ENCODE measurements around the gene FAM24B. TPM values are rescaled to one million over a fixed set of nuclear protein-coding genes. Genes with fewer than 3 reads are reported as not detected.

Gene FAM24B
- total and polyA plus RNA-seq, 5 donors from 2014 or later = 5.5 to 17.2 (median 10.6) TPM

DNA sequence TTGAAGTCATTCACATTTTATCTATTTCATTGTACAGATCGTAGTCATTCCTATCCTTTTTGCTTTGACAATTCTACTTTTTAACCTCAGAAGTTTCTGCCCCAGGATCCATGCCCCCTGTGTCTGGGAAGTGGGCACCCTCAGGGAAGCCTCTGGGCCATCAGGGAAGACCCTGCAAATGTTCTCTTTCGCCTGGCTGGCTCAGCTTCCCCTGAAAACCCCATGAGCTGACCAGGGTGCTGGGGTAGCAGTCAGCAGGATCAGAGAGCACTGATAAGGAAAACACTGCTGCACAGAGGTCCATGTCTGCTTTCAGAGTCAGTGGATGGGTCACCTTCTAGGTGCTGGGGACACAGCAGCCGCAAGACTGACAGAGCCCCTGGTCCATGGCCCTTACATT is 57.6 kb downstream of the FAM24B start:
- ATAC-seq (ENCODE audit: low read depth in 2 of 2) (no peak), DNase-seq (no peak)
- Histone ChIP-seq H3K4me1 (ENCODE audit: control insufficient read depth, insufficient read depth, low read length, poor library complexity, severe bottlenecking) (no peaks in the 10 kb centered on the region), H3K9me3 (ENCODE audit: control insufficient read depth in 2 of 2, low read length in 2 of 2) (no peaks in the 10 kb centered on the region), H3K27me3 (ENCODE audit: control insufficient read depth, insufficient read depth, low read length) (peaks cover 18% of the 10 kb centered on the region), H3K36me3 (ENCODE audit: control insufficient read depth, insufficient read depth, low read length) (no peaks in the 10 kb centered on the region), H3K4me3 (ENCODE audit: low read depth, low read length) (no peak overlapping the region), H3K27ac (ENCODE audit: insufficient read depth, low read length, poor library complexity, severe bottlenecking) (no peak overlapping the region)
- H3K4me1 Mint-ChIP-seq = no peaks in the 10 kb centered on the region
- H3K27me3 Mint-ChIP-seq = peaks cover 31% of the 10 kb centered on the region
- no peaks in the 10 kb centered on the region for H3K36me3 Mint-ChIP-seq
- no peak overlapping the region for H3K27ac Mint-ChIP-seq
- H3K4me3 Mint-ChIP-seq = no peak overlapping the region
- H3K9me3 Mint-ChIP-seq = peaks cover 0 to 2% (median 0%) of the 10 kb centered on the region in 7 donors

DNA sequence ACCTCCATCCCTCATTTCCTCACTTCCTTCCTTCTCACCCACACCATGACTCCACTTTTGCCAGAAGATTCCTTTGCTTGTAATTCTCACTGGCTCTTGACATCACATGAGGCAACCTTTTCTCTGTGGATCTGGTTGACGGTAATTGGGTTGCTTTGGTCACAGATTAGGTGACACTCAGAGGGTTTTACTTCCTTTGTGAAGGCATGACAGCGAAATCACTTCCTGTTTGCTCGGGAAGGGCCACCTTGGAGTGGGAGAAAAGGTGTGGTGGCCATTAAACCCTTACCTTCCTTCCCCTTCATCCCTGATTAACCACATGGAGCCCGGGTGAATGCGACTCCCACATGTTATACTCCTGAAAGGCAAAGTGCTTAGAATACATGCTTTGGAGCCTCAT is 63.9 kb downstream of the FAM24B start:
- H3K4me1 Mint-ChIP-seq = no peaks in the 10 kb centered on the region
- H3K4me3 ChIP-seq (ENCODE audit: low read depth, low read length) = no peak overlapping the region
- H3K36me3 ChIP-seq (ENCODE audit: control insufficient read depth, insufficient read depth, low read length) = no peaks in the 10 kb centered on the region
- no peak overlapping the region for H3K27ac Mint-ChIP-seq
- H3K36me3 Mint-ChIP-seq = no peaks in the 10 kb centered on the region
- peaks cover 0 to 2% (median 0%) of the 10 kb centered on the region in 7 donors for H3K9me3 Mint-ChIP-seq
- peaks cover 13% of the 10 kb centered on the region for H3K27me3 ChIP-seq (ENCODE audit: control insufficient read depth, insufficient read depth, low read length)
- no peak for ATAC-seq (ENCODE audit: low read depth in 2 of 2)
- H3K9me3 ChIP-seq (ENCODE audit: control insufficient read depth in 2 of 2, low read length in 2 of 2) = no peaks in the 10 kb centered on the region
- peaks cover 12% of the 10 kb centered on the region for H3K27me3 Mint-ChIP-seq
- H3K4me1 ChIP-seq (ENCODE audit: control insufficient read depth, insufficient read depth, low read length, poor library complexity, severe bottlenecking) = no peaks in the 10 kb centered on the region
- H3K27ac ChIP-seq (ENCODE audit: insufficient read depth, low read length, poor library complexity, severe bottlenecking) = no peak overlapping the region
- H3K4me3 Mint-ChIP-seq = no peak overlapping the region
- no peak for DNase-seq

DNA sequence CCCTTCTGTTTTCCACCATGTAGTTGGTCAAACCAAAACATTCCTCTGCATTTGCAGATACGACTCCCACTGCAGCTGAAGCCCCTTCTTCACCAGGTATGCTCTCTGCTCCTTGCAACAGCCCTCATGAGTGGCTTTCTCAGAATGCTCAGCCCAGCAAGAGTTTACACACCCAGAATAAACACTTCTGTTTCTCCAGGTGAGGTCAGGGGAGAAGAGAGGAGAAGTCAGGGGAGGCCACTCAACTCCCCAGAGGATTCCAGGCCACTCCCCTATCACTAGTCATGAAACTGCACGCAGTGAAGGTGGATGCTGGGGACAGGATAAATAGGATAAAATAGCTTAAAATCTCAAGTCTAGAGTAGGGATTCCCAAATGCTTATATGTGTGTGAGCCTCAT is 64.9 kb downstream of the FAM24B start:
- Histone ChIP-seq H3K36me3 (ENCODE audit: control insufficient read depth, insufficient read depth, low read length) (no peaks in the 10 kb centered on the region), H3K9me3 (ENCODE audit: control insufficient read depth in 2 of 2, low read length in 2 of 2) (no peaks in the 10 kb centered on the region), H3K27me3 (ENCODE audit: control insufficient read depth, insufficient read depth, low read length) (peaks cover 9% of the 10 kb centered on the region), H3K4me1 (ENCODE audit: control insufficient read depth, insufficient read depth, low read length, poor library complexity, severe bottlenecking) (no peaks in the 10 kb centered on the region), H3K4me3 (ENCODE audit: low read depth, low read length) (no peak overlapping the region), H3K27ac (ENCODE audit: insufficient read depth, low read length, poor library complexity, severe bottlenecking) (no peak overlapping the region)
- no peaks in the 10 kb centered on the region for H3K36me3 Mint-ChIP-seq
- no peak overlapping the region for H3K4me3 Mint-ChIP-seq
- H3K4me1 Mint-ChIP-seq = no peaks in the 10 kb centered on the region
- no peaks in the 10 kb centered on the region for H3K9me3 Mint-ChIP-seq
- ATAC-seq (ENCODE audit: low read depth in 2 of 2) (no peak), DNase-seq (no peak)
- no peak overlapping the region for H3K27ac Mint-ChIP-seq
- H3K27me3 Mint-ChIP-seq = peaks cover 12% of the 10 kb centered on the region

DNA sequence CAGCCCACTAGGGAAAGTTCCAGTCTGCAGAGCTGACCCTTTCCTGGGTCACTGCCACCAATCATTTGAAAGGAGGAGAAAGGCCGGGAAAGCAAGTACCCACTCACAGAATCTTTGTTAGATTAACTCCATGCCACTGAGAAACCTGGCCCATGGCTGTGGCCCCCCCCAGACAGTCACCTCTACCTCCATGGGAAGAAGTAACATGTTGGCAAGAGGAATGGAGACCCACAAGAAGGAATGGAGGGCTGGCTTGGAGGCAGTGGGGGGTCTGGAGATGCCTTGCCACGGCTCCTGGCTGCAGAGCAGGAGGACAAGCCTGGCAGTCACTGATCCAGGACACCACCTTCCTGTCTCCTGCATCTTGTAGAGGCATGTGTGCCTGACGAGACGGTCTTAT is 66.6 kb downstream of the FAM24B start:
- H3K36me3 ChIP-seq (ENCODE audit: control insufficient read depth, insufficient read depth, low read length) = no peaks in the 10 kb centered on the region
- H3K4me3 ChIP-seq (ENCODE audit: low read depth, low read length) = no peak overlapping the region
- peaks cover 6% of the 10 kb centered on the region for H3K27me3 Mint-ChIP-seq
- no peak overlapping the region for H3K27ac Mint-ChIP-seq
- no peak for ATAC-seq (ENCODE audit: low read depth in 2 of 2)
- H3K36me3 Mint-ChIP-seq = no peaks in the 10 kb centered on the region
- peaks cover 4% of the 10 kb centered on the region for H3K27me3 ChIP-seq (ENCODE audit: control insufficient read depth, insufficient read depth, low read length)
- H3K4me1 Mint-ChIP-seq = no peaks in the 10 kb centered on the region
- no peaks in the 10 kb centered on the region for H3K4me1 ChIP-seq (ENCODE audit: control insufficient read depth, insufficient read depth, low read length, poor library complexity, severe bottlenecking)
- no peak overlapping the region for H3K27ac ChIP-seq (ENCODE audit: insufficient read depth, low read length, poor library complexity, severe bottlenecking)
- H3K9me3 Mint-ChIP-seq = no peaks in the 10 kb centered on the region
- no peak overlapping the region for H3K4me3 Mint-ChIP-seq
- no peaks in the 10 kb centered on the region for H3K9me3 ChIP-seq (ENCODE audit: control insufficient read depth in 2 of 2, low read length in 2 of 2)
- no peak for DNase-seq

DNA sequence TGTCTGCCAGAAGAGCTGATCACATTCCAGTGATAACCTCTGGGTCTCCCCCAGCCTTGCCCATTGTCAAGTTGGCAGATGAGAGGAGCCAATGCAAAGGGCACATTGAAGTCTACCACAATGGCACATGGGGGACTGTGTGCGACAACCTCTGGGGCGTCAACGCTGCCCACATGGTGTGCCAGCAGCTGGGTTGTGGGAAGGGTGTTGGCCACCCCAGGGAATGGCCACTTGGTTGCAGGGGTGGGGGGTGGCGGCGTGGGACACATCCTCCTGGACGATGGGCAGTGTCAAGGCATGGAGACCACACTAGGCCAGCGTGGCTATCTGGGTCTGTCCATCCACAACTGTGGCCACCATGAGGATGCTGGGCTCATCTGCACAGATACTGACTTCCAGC is 77.1 kb downstream of the FAM24B start:
- Histone ChIP-seq H3K4me3 (ENCODE audit: low read depth, low read length) (no peak overlapping the region), H3K4me1 (ENCODE audit: control insufficient read depth, insufficient read depth, low read length, poor library complexity, severe bottlenecking) (no peaks in the 10 kb centered on the region), H3K27ac (ENCODE audit: insufficient read depth, low read length, poor library complexity, severe bottlenecking) (no peak overlapping the region), H3K36me3 (ENCODE audit: control insufficient read depth, insufficient read depth, low read length) (no peaks in the 10 kb centered on the region), H3K9me3 (ENCODE audit: control insufficient read depth in 2 of 2, low read length in 2 of 2) (no peaks in the 10 kb centered on the region), H3K27me3 (ENCODE audit: control insufficient read depth, insufficient read depth, low read length) (no peaks in the 10 kb centered on the region)
- Mint-ChIP-seq H3K4me3 (no peak overlapping the region), H3K27ac (no peak overlapping the region), H3K36me3 (no peaks in the 10 kb centered on the region), H3K4me1 (no peaks in the 10 kb centered on the region), H3K9me3 (no peaks in the 10 kb centered on the region), H3K27me3 (peaks cover 9% of the 10 kb centered on the region)
- ATAC-seq (ENCODE audit: low read depth in 2 of 2) (no peak), DNase-seq (no peak)

Other genes starting within 250 kb of the FAM24B start
- not detected for gene C10orf120, start 179.7 kb downstream of the FAM24B start, total RNA-seq
- not detected for gene C10orf120, start 179.7 kb downstream of the FAM24B start, polyA plus RNA-seq
- 1.9 TPM for gene CUZD1, start 33.7 kb downstream of the FAM24B start, total RNA-seq
- 1 to 10 TPM in 3 of 4 donors, under 1 TPM in 1; 0.53 to 1.7 (median 1.3) TPM for gene CUZD1, start 33.7 kb downstream of the FAM24B start, polyA plus RNA-seq
- not detected for gene FAM24A, start 31.0 kb upstream of the FAM24B start, total RNA-seq
- not detected for gene FAM24A, start 31.0 kb upstream of the FAM24B start, polyA plus RNA-seq
- gene C10orf88, start 74.6 kb upstream of the FAM24B start, total RNA-seq = 9.2 TPM
- 10 to 100 TPM in 3 of 4 donors, 1 to 10 TPM in 1; 7.7 to 14.2 (median 11.0) TPM for gene C10orf88, start 74.6 kb upstream of the FAM24B start, polyA plus RNA-seq
- 9.5 TPM for gene PSTK, start 100.8 kb upstream of the FAM24B start, total RNA-seq
- gene PSTK, start 100.8 kb upstream of the FAM24B start, polyA plus RNA-seq = 1 to 10 TPM; 4.1 to 9.2 (median 7.8) TPM
- 50.2 TPM for gene IKZF5, start 129.2 kb upstream of the FAM24B start, total RNA-seq
- gene IKZF5, start 129.2 kb upstream of the FAM24B start, polyA plus RNA-seq = 10 to 100 TPM; 15.4 to 27.6 (median 17.3) TPM
- 23.8 TPM for gene ACADSB, start 129.4 kb upstream of the FAM24B start, total RNA-seq
- 10 to 100 TPM; 20.5 to 31.5 (median 28.6) TPM for gene ACADSB, start 129.4 kb upstream of the FAM24B start, polyA plus RNA-seq